ENCODE measurements around the gene VSTM1. TPM values are rescaled to one million over a fixed set of nuclear protein-coding genes. Genes with fewer than 3 reads are reported as not detected.

The VSTM1 gene
- total and polyA plus RNA-seq, 2 of the 8 experiments (the other 6 are each of a cell fraction or from before 2014, with no cell fraction given): 0.12 to 0.65 TPM

GRCh38 chr19:54102421-54103169 lies 38.9 kb upstream of the VSTM1 start, which contains the start of gene NDUFA3 (continued):
- TF ChIP-seq CHD2 (IDR thresholded peaks at IDR 0.05; ENCODE audit: low read length): 0 out of 2 replicates have a peak, but pooled peaks have one; percentile 49
- TF ChIP-seq RXRA (IDR thresholded peaks at IDR 0.05; ENCODE audit: insufficient read depth, low read depth, low read length): no peak
- peak in 1 of 2 experiments; percentile 91; a peak in 2 of 4 replicates for TF ChIP-seq SIN3A (conservative IDR thresholded peaks at IDR 0.05 in 1 of 2, IDR thresholded peaks at IDR 0.05 in 1 of 2; ENCODE audit: low read depth in 1 of 2, low read length in 2 of 2)
- peak; percentile 97 for TF ChIP-seq YY1 (IDR thresholded peaks at IDR 0.05; ENCODE audit: low read depth, low read length)
- TF ChIP-seq TBP (IDR thresholded peaks at IDR 0.05; ENCODE audit: low read depth, low read length): peak; percentile 62
- peak; percentile 90 for TF ChIP-seq CREB1 (IDR thresholded peaks at IDR 0.05)
- peak; percentile 73; the same call in 1 of the 2 replicates for TF ChIP-seq POLR2AphosphoS5 (IDR thresholded peaks at IDR 0.05; ENCODE audit: low read depth, low read length)
- TF ChIP-seq SRF (IDR thresholded peaks at IDR 0.05; ENCODE audit: low read depth, low read length): no peak
- peak; percentile 48 for TF ChIP-seq ASH2L (IDR thresholded peaks at IDR 0.05; ENCODE audit: low read length)
- TF ChIP-seq NRF1 (IDR thresholded peaks at IDR 0.05; ENCODE audit: low read depth, low read length): peak; percentile 99
- TF ChIP-seq SIX5 (IDR thresholded peaks at IDR 0.05; ENCODE audit: low read depth, low read length): peak; percentile 85
- peak; percentile 100 for TF ChIP-seq KDM1A (IDR thresholded peaks at IDR 0.05; ENCODE audit: borderline replicate concordance, low read length)
- TF ChIP-seq KDM4A (IDR thresholded peaks at IDR 0.05; ENCODE audit: low read depth, low read length, severe bottlenecking): peak; percentile 63
- TF ChIP-seq POLR2A (IDR thresholded peaks at IDR 0.05; ENCODE audit: control extremely low read depth in 1 of 2, low read depth in 2 of 2, low read length in 2 of 2): peak in 1 of 2 experiments; percentile 85; a peak in 2 of 3 replicates
- TF ChIP-seq HDAC2 (IDR thresholded peaks at IDR 0.05; ENCODE audit: borderline replicate concordance in 1 of 2, low read depth in 2 of 2, low read length in 2 of 2): peak in 1 of 2 experiments; percentile 99; a peak in 3 of 4 replicates
- no peak for TF ChIP-seq BACH1 (IDR thresholded peaks at IDR 0.05; ENCODE audit: low read length)
